DOHH2 (cell line): ENCODE results near the gene SELENOP.

Experiments used
- H3F3A ChIP-seq: fragments of 200-600 bp; sonication (generic), shearing (Covaris generic); 2 replicates; pipeline ENCODE4 v1.6.0; 2016; ENCODE audit warnings: antibody characterized with exemption, mild to moderate bottlenecking; ENCODE audit not compliant: control insufficient read depth, insufficient read depth
- H3K27ac ChIP-seq: fragments of 200-600 bp; sonication (generic); 2 replicates; pipeline ENCODE4 v1.5.1; 2014; ENCODE audit warnings: low read depth, mild to moderate bottlenecking, low read length, moderate library complexity
- H3K27me3 ChIP-seq: fragments of 200-600 bp; sonication (generic); 2 replicates; pipeline ENCODE4 v1.6.1; 2014; ENCODE audit warnings: mild to moderate bottlenecking, low read length, mixed read lengths; ENCODE audit not compliant: control insufficient read depth
- H3K36me3 ChIP-seq: fragments of 200-600 bp; sonication (generic); 2 replicates; pipeline ENCODE4 v1.6.1; 2014; ENCODE audit warnings: mild to moderate bottlenecking, low read length, moderate library complexity, mixed read lengths; ENCODE audit not compliant: control insufficient read depth
- H3K4me1 ChIP-seq: fragments of 200-600 bp; sonication (generic); 2 replicates; pipeline ENCODE4 v1.6.1; 2014; ENCODE audit warnings: mild to moderate bottlenecking, low read length, mixed read lengths; ENCODE audit not compliant: control insufficient read depth
- H3K4me2 ChIP-seq: fragments of 200-600 bp; sonication (generic); 2 replicates; pipeline ENCODE4 v1.6.0; 2014; ENCODE audit warnings: mild to moderate bottlenecking, low read length, moderate library complexity
- H3K4me3 ChIP-seq: fragments of 200-600 bp; sonication (generic); 2 replicates; pipeline ENCODE4 v1.5.1; 2014; ENCODE audit warnings: mild to moderate bottlenecking, low read length, mixed read lengths
- H3K79me2 ChIP-seq: fragments of 200-600 bp; sonication (generic); 2 replicates; pipeline ENCODE4 v1.6.1; 2014; ENCODE audit warnings: mild to moderate bottlenecking, low read length, mixed read lengths; ENCODE audit not compliant: control insufficient read depth
- H3K9me2 ChIP-seq: fragments of 200-600 bp; sonication (generic); replicated peaks from 2 replicates; pipeline ENCODE4 v1.6.1; 2014; ENCODE audit warnings: mild to moderate bottlenecking, low read length, mixed read lengths; ENCODE audit not compliant: control insufficient read depth
- H3K9me3 ChIP-seq: fragments of 200-600 bp; sonication (generic); 2 replicates; pipeline ENCODE4 v1.6.1; 2014; ENCODE audit warnings: antibody characterized with exemption, low read length, mixed read lengths; ENCODE audit not compliant: control insufficient read depth, insufficient read depth
- H4K20me1 ChIP-seq: fragments of 200-600 bp; sonication (generic); 2 replicates; pipeline ENCODE4 v1.6.0; 2014; ENCODE audit warnings: low read depth, mild to moderate bottlenecking, antibody characterized with exemption, low read length, moderate library complexity; ENCODE audit not compliant: control insufficient read depth, insufficient read depth
- CTCF ChIP-seq: fragments of 200-600 bp; sonication (generic); IDR thresholded peaks from one replicate; pipeline ENCODE4 v1.5.1; 2014; ENCODE audit warnings: antibody characterized with exemption, mild to moderate bottlenecking, low read depth, low read length; ENCODE audit not compliant: poor library complexity, severe bottlenecking
- EZH2phosphoT487 ChIP-seq: fragments of 200-600 bp; sonication (generic); IDR thresholded peaks from 2 replicates; pipeline ENCODE4 v1.6.1; 2017; ENCODE audit warnings: borderline replicate concordance, mild to moderate bottlenecking, antibody characterized with exemption, low read length, moderate library complexity, mixed read lengths

The SELENOP gene

GRCh38 chr5:42826757-42827515 is 15.2 kb upstream of the SELENOP start:
- no peak overlapping the region for H3K4me2 ChIP-seq
- no peaks in the 10 kb centered on the region for H3K4me1 ChIP-seq
- no peaks in the 10 kb centered on the region for H3K36me3 ChIP-seq
- no peaks in the 10 kb centered on the region for H3K9me3 ChIP-seq
- H3K4me3 ChIP-seq: no peak overlapping the region
- TF ChIP-seq CTCF (no peak), EZH2phosphoT487 (no peak)
- H4K20me1 ChIP-seq: no peaks in the 10 kb centered on the region
- no peak overlapping the region for H3K27ac ChIP-seq
- H3K79me2 ChIP-seq: no peaks in the 10 kb centered on the region
- H3F3A ChIP-seq: no peaks in the 10 kb centered on the region
- no peaks in the 10 kb centered on the region for H3K27me3 ChIP-seq
- H3K9me2 ChIP-seq: no peaks in the 10 kb centered on the region

- TF ChIP-seq EZH2phosphoT487 (no peak), CTCF (no peak)
- Histone ChIP-seq H3K27me3 (no peaks in the 10 kb centered on the region), H3K79me2 (no peaks in the 10 kb centered on the region), H3K4me3 (no peak overlapping the region), H3K4me2 (no peak overlapping the region), H3K4me1 (no peaks in the 10 kb centered on the region), H3K9me2 (no peaks in the 10 kb centered on the region), H3K27ac (no peak overlapping the region), H3K36me3 (no peaks in the 10 kb centered on the region), H4K20me1 (no peaks in the 10 kb centered on the region), H3K9me3 (no peaks in the 10 kb centered on the region), H3F3A (no peaks in the 10 kb centered on the region)
Observed at GRCh38 chr5:42825422-42826148, 13.9 kb upstream of the SELENOP start.

GRCh38 chr5:42824347-42824976 is 12.8 kb upstream of the SELENOP start:
- H3K4me2 ChIP-seq: no peak overlapping the region
- no peaks in the 10 kb centered on the region for H3F3A ChIP-seq
- no peak overlapping the region for H3K27ac ChIP-seq
- TF ChIP-seq CTCF (no peak), EZH2phosphoT487 (no peak)
- no peaks in the 10 kb centered on the region for H3K36me3 ChIP-seq
- no peak overlapping the region for H3K4me3 ChIP-seq
- no peaks in the 10 kb centered on the region for H3K4me1 ChIP-seq
- H3K79me2 ChIP-seq: no peaks in the 10 kb centered on the region
- no peaks in the 10 kb centered on the region for H3K9me2 ChIP-seq
- H4K20me1 ChIP-seq: no peaks in the 10 kb centered on the region
- no peaks in the 10 kb centered on the region for H3K27me3 ChIP-seq
- H3K9me3 ChIP-seq: no peaks in the 10 kb centered on the region
